Activated CD4-positive, alpha-beta T cell treated with anti-CD3 and anti-CD28 coated beads, Interleukin-2, Interleukin-6, amounts not matched to agents 100 ng/mL and 50 ng/mL, durations not matched to agents 16 hours and 8 hours (primary cell): ENCODE results near the gene TNNI3.

Experiments
- DNase-seq: peaks from one replicate; pipeline ENCODE4 v3.0.0-alpha.2; 2020

TNNI3 gene

GRCh38 chr19:55146078-55146704, 11.3 kb downstream of the TNNI3 start:
- peak; percentile 51 for DNase-seq

DNA sequence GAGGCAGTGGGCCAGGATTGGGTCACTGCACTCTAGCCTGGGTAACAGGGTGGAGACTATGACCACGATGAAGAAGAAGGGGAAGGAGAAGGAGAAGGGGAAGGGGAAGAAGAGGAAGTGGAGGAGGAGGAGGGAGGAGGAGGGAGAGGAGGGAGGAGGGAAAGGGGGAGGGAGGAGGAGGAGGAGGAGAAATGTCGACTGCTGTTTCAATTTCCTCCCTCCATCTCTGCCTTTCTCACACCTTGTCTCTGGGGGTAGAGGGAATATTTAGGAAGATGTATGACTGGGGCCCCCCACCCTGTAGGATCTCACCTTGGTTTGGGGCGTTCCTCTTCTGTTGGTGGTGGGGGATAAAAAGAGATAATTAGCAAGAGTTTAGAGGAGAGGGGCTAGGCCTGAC, 12.3 kb downstream of the TNNI3 start:
- DNase-seq, result no peak

GRCh38 chr19:55141696-55142095, 15.8 kb downstream of the TNNI3 start:
- DNase-seq, result no peak

GRCh38 chr19:55137915-55138314, 19.6 kb downstream of the TNNI3 start:
- DNase-seq, result no peak

GRCh38 chr19:55136399-55137102, 21.0 kb downstream of the TNNI3 start:
- DNase-seq, result no peak

GRCh38 chr19:55134736-55135135, 22.8 kb downstream of the TNNI3 start:
- DNase-seq, result no peak

GRCh38 chr19:55133639-55134444, 23.7 kb downstream of the TNNI3 start:
- no peak for DNase-seq

GRCh38 chr19:55132453-55133129, 24.9 kb downstream of the TNNI3 start:
- no peak for DNase-seq

DNA sequence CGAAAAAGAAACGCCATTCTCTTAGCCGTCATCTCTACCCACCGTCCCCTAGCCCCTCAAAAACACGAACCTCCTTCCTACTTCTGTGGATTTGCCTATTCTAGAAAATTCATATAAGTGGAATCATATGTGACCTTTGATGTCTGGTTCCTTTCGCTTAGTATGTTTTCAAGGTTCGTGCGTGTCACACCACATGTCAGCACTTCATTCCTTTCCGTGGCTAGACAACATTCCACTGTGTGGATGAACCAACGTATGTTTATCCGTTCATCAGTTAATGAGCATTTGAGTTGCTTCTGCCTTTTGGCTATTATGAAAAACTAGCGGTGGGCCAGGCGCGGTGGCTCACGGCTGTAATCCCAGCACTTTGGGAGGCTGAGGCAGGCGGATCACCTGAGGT, 26.1 kb downstream of the TNNI3 start:
- DNase-seq, result no peak

GRCh38 chr19:55119053-55119452, 38.5 kb downstream of the TNNI3 start:
- no peak for DNase-seq

DNA sequence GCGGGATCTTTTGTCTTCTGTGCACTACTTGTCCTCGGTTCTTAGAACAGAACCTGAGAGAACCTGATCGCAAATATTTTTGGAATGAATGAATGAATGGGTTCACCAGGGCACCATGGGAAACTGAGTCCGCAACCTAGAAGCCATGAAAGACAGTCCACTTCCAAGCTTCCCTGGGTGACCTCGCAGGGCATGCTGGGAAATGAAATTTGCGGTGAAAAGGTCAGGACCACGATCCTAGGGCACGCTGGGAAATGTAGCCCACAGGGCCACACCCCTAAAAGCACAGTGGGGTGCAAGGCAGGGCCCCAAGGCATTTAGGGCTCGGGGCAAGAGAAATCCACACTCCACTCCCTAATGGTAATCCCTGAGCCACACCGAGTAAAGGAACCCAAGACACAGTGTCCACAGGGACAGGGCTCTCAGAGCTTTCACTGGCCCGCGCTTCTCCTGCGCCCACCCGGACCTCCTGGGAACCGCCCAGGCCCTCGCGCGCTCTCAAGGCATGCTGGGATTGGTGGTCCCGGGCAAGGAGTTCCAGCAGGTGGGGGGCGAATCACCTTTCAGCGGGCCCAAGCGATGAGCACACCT, 39.0 kb downstream of the TNNI3 start:
- peak; percentile 66 for DNase-seq

DNA sequence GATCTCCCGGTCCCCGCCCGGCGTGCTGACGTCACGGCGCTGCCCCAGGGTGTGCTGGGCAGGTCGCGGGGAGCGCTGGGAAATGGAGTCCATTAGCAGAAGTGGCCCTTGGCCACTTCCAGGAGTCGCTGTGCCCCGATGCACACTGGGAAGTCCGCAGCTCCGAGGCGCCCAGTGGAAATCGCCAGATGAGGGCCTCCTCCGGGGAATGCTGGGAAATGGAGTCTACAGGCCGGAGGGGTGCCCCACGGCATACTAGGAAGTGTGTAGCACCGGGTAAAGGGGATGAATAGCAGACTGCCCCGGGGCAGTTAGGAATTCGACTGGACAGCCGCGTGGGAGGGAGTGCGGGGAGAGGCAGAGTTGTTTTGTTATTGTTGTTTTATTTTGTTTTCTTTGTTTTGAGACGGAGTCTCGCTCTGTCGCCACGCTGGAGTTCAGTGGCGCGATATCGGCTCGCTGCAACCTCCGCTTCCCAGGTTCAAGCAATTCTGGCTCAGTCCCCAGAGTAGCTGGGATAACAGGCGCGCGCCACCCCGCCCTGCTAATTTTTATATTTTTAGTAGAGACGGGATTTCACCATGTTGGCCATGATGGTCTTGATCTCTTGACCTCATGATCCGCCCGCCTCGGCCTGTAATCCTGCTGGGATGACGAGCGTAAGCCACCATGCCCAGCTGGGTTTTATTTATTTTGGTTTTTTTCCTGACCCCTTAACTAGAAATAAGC, 39.7 kb downstream of the TNNI3 start:
- DNase-seq, result peak; percentile 99

- DNase-seq, result no peak
These were observed 40.5 kb downstream of the TNNI3 start, which contains the start of gene PPP1R12C for GRCh38 chr19:55116859-55117662. Gene PPP1R12C (minus strand): TSS chr19:55117637. CDS start chr19:55117543, 94 bp downstream.

DNA sequence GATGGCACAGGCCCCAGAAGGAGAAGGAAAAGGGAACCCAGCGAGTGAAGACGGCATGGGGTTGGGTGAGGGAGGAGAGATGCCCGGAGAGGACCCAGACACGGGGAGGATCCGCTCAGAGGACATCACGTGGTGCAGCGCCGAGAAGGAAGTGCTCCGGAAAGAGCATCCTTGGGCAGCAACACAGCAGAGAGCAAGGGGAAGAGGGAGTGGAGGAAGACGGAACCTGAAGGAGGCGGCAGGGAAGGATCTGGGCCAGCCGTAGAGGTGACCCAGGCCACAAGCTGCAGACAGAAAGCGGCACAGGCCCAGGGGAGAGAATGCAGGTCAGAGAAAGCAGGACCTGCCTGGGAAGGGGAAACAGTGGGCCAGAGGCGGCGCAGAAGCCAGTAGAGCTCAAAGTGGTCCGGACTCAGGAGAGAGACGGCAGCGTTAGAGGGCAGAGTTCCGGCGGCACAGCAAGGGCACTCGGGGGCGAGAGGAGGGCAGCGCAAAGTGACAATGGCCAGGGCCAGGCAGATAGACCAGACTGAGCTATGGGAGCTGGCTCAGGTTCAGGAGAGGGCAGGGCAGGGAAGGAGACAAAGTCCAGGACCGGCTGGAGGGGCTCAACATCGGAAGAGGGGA, 41.2 kb downstream of the TNNI3 start:
- DNase-seq, result peak; percentile 78

DNA sequence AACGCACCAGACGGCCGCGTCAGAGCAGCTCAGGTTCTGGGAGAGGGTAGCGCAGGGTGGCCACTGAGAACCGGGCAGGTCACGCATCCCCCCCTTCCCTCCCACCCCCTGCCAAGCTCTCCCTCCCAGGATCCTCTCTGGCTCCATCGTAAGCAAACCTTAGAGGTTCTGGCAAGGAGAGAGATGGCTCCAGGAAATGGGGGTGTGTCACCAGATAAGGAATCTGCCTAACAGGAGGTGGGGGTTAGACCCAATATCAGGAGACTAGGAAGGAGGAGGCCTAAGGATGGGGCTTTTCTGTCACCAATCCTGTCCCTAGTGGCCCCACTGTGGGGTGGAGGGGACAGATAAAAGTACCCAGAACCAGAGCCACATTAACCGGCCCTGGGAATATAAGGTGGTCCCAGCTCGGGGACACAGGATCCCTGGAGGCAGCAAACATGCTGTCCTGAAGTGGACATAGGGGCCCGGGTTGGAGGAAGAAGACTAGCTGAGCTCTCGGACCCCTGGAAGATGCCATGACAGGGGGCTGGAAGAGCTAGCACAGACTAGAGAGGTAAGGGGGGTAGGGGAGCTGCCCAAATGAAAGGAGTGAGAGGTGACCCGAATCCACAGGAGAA, 42.0 kb downstream of the TNNI3 start:
- DNase-seq, result no peak

DNA sequence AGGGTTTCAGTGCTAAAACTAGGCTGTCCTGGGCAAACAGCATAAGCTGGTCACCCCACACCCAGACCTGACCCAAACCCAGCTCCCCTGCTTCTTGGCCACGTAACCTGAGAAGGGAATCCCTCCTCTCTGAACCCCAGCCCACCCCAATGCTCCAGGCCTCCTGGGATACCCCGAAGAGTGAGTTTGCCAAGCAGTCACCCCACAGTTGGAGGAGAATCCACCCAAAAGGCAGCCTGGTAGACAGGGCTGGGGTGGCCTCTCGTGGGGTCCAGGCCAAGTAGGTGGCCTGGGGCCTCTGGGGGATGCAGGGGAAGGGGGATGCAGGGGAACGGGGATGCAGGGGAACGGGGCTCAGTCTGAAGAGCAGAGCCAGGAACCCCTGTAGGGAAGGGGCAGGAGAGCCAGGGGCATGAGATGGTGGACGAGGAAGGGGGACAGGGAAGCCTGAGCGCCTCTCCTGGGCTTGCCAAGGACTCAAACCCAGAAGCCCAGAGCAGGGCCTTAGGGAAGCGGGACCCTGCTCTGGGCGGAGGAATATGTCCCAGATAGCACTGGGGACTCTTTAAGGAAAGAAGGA, 42.9 kb downstream of the TNNI3 start:
- no peak for DNase-seq

DNA sequence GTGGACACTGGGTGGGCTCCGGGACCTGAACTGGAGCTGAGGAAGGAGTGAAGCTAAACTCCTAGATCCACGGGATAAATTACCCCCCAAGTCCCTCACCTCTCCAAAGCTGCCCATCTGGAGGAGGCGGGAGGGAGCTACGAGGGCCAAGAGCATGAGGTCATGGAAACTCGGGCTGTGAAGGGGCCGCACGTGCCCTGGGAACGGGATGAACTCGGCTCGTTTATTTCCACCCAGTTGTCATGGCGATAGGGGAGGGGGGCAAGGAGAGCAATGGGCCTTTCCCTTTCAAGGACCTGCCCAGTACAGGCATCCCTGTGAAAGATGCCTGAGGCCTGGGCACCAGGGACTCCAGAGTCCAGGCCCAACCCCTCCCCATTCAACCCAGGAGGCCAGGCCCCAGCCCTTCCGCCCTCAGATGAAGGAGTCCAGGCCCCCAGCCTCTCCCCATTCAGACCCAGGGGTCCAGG, 43.9 kb downstream of the TNNI3 start:
- no peak for DNase-seq

DNA sequence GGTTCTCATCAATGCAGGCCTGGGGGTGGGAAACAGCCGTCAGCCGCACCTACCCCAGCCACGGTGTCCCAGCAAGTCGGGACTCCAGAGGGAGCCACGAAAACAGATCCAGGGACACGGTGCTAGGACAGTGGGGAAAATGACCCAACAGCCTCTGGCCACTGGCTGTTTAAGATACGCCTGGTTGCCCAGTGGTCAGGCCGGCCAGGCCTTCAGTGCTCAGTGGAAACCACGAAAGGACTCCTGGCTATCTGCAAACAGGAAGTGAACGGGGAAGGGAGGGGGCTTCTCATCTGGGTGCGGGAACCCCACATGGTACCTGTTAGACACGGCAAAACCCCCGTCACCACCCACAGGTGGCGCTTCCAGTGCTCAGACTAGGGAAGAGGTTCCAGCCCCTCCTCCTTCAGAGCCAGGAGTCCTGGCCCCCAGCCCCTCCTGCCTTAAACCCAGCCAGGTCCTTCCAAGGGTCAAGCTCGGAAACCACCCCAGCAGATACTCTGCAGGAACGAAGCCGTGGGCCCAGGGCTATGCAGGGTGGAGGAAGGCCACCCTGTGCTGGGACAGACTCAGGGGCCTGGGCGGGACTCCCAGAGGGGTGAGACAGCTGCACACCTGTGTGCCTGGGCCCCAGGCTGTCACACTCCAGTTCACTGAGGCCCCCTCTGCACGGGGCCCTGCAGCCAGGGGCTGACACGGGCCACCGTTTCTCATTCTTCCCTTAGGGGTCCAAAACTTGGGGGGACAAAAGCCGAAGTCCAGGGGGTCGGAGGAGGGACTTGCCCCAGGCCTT, 44.6 kb downstream of the TNNI3 start:
- no peak for DNase-seq

DNA sequence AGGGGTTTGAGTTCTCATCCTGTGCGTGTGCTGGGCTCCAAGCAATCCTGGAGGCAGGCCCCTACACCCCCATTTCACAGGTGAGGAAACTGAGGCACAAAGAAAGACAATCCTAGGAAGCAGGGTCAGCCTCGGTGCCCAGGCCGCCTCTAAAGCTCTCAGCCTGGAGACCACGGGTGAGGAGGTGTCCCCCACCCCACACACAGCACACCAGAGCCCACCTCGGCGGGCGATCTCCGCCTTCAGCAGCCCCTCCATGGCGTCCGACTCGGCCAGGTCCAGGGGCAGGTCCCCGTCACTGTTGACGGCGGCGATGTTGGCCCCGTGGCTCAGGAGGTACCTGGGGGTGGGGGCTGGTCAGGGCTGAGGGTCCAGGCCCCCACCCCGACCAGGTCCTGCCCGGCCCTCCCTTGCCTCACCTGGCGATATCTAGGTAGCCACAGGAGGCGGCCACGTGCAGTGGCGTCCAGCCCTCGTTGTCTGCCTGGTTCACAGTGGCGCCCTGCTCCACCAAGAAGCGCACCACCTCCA, 45.2 kb downstream of the TNNI3 start:
- no peak for DNase-seq
